Upper lobe of left lung (tissue), 6 donors: ENCODE data around the gene OLIG2. TPM values are rescaled to one million over a fixed set of nuclear protein-coding genes. Genes with fewer than 3 reads are reported as not detected.

Experiments
- ATAC-seq, 2 donors: fragments of 200-7000 bp; cut with Tn5 transposase; one replicate each; pipeline ENCODE4 v1.9.1; 2022; ENCODE audit warnings: mild to moderate bottlenecking in 2 of 2, moderate library complexity in 2 of 2; ENCODE audit not compliant: low FRiP score in 2 of 2
- DNase-seq, 2 donors: peaks; one replicate each; pipeline ENCODE4 v3.0.0-alpha.2; 2019 to 2020
- H3K27ac ChIP-seq, 4 donors: fragments of 200-600 bp; sonication (generic); one replicate each; pipeline ENCODE4 v1.5.1; 2016 to 2019
- H3K27me3 ChIP-seq, 4 donors: fragments of 200-600 bp; sonication (generic); one replicate each; pipeline ENCODE4 v1.5.1; 2017 to 2019
- H3K36me3 ChIP-seq, 4 donors: fragments of 200-600 bp; sonication (generic); one replicate each; pipeline ENCODE4 v1.5.1; 2016 to 2019
- H3K4me1 ChIP-seq, 4 donors: fragments of 200-600 bp; sonication (generic); one replicate each; pipeline ENCODE4 v1.5.1; 2018 to 2019
- H3K4me3 ChIP-seq, 4 donors: fragments of 200-600 bp; sonication (generic); one replicate each; pipeline ENCODE4 v1.5.1; 2017 to 2019; ENCODE audit warnings: mild to moderate bottlenecking in 2 of 4, moderate library complexity in 1 of 4
- H3K9me3 ChIP-seq, 4 donors: fragments of 200-600 bp; sonication (generic); one replicate each; pipeline ENCODE4 v1.5.1; 2018 to 2019
- CTCF ChIP-seq, 6 experiments: fragments of 450-650 bp in 4 of 6; fragments of 200-600 bp in 2 of 6; sonication (generic) in 2 of 6; IDR thresholded peaks; one replicate each; pipeline ENCODE4 v1.5.1; 2016 to 2019; ENCODE audit warnings: antibody characterized with exemption in 6 of 6
- EP300 ChIP-seq, 4 donors: sonication (generic); formaldehyde crosslinking; IDR thresholded peaks; one replicate each; pipeline ENCODE4 v1.5.1; 2017; ENCODE audit warnings: antibody characterized with exemption in 4 of 4, control low read depth in 2 of 4
- POLR2A ChIP-seq, 4 donors: fragments of 450-650 bp; IDR thresholded peaks; one replicate each; pipeline ENCODE4 v1.5.1; 2016 to 2017; ENCODE audit warnings: antibody characterized with exemption in 4 of 4, mild to moderate bottlenecking in 2 of 4
- POLR2AphosphoS5 ChIP-seq, 2 donors: sonication (generic); formaldehyde crosslinking; IDR thresholded peaks; one replicate each; pipeline ENCODE4 v1.5.1; 2017; ENCODE audit warnings: antibody characterized with exemption in 2 of 2
- WGBS, 2 donors: methylation state at CpG; one replicate each; pipeline ENCODE4 v1.1.5; 2017 to 2018; 5-methylcytosine and 5-hydroxymethylcytosine counted together
- total RNA-seq, 6 donors: library from RNA; depleted of rRNA in 4 of 6; stranded (reverse); fragments of >200 nt in 4 of 6; gene quantifications; one replicate each; pipeline versions ENCODE4 v1.1.0 to v1.2.1, GENCODE V29; 2016 to 2021
- donor health status: DM: no; HTN: no; CAD: no; lungs with moderate emphysema.
- donor health status: DM: no; HTN: yes; CAD: no; lungs with severe emphysema.

OLIG2 gene
- total RNA-seq, 6 donors from 2014 or later = not detected

GRCh38 chr21:33069645-33069993 is 43.9 kb downstream of the OLIG2 start:
- no peaks in the 10 kb centered on the region for H3K36me3 ChIP-seq
- peak overlapping the region in 1 of 4 donors; percentile 68 for H3K27ac ChIP-seq
- H3K9me3 ChIP-seq = peaks cover 0 to 9% (median 5%) of the 10 kb centered on the region in 4 donors
- DNase-seq (no peak), ATAC-seq (no peak)
- H3K4me3 ChIP-seq = peak overlapping the region in 3 of 4 donors; percentile 44 to 54 (median 44)
- TF ChIP-seq POLR2AphosphoS5 (IDR thresholded peaks at IDR 0.05) = no peak
- 5 to 7% methylated on average over 11 of the region's 11 CpGs for WGBS, 2 donors
- peaks cover 22 to 31% (median 24%) of the 10 kb centered on the region in 4 donors for H3K4me1 ChIP-seq
- peaks cover 0 to 27% (median 12%) of the 10 kb centered on the region in 4 donors for H3K27me3 ChIP-seq

GRCh38 chr21:33069994-33070743 is 44.4 kb downstream of the OLIG2 start, which contains the start of gene OLIG1:
TSS of gene OLIG1 (plus strand) at chr21:33070141. CDS start at chr21:33070247, 106 bp downstream.
- peaks cover 0 to 27% (median 12%) of the 10 kb centered on the region in 4 donors for H3K27me3 ChIP-seq
- peak within 1 kb of the TSS; percentile 7 to 54 (median 44) for H3K4me3 ChIP-seq
- ATAC-seq (peak; percentile 23 to 75), DNase-seq (peak; percentile 69 to 93)
- H3K4me1 ChIP-seq = peaks cover 22 to 28% (median 24%) of the 10 kb centered on the region in 4 donors
- WGBS, 2 donors = 1% methylated on average over 26 to 35 of the region's 82 CpGs
- TF ChIP-seq EP300 (IDR thresholded peaks at IDR 0.05) (no peak), CTCF (IDR thresholded peaks at IDR 0.05) (no peak), POLR2AphosphoS5 (IDR thresholded peaks at IDR 0.05) (no peak)
- H3K36me3 ChIP-seq = no peaks in the 10 kb centered on the region
- peaks cover 0 to 9% (median 5%) of the 10 kb centered on the region in 4 donors for H3K9me3 ChIP-seq
- H3K27ac ChIP-seq = peak within 1 kb of the TSS in 1 of 4 donors; percentile 68

- 0% methylated on average over 2 of the region's 44 CpGs; no CpG with 5 or more reads in 1 of the 2 donors for WGBS, 2 donors
- H3K4me3 ChIP-seq = peak overlapping the region in 3 of 4 donors; percentile 44 to 54 (median 44)
- H3K36me3 ChIP-seq = no peaks in the 10 kb centered on the region
- no peak for DNase-seq
- peaks cover 0 to 9% (median 5%) of the 10 kb centered on the region in 4 donors for H3K9me3 ChIP-seq
- H3K27ac ChIP-seq = peak overlapping the region in 1 of 4 donors; percentile 68
- no peak for ATAC-seq
- TF ChIP-seq CTCF (IDR thresholded peaks at IDR 0.05) = no peak
- no peak for TF ChIP-seq POLR2A (IDR thresholded peaks at IDR 0.05)
- no peak for TF ChIP-seq POLR2AphosphoS5 (IDR thresholded peaks at IDR 0.05)
- TF ChIP-seq EP300 (IDR thresholded peaks at IDR 0.05) = no peak
- peaks cover 0 to 27% (median 12%) of the 10 kb centered on the region in 4 donors for H3K27me3 ChIP-seq
- peaks cover 22 to 28% (median 24%) of the 10 kb centered on the region in 4 donors for H3K4me1 ChIP-seq
Observed at GRCh38 chr21:33070744-33070997, 44.9 kb downstream of the OLIG2 start.

DNA sequence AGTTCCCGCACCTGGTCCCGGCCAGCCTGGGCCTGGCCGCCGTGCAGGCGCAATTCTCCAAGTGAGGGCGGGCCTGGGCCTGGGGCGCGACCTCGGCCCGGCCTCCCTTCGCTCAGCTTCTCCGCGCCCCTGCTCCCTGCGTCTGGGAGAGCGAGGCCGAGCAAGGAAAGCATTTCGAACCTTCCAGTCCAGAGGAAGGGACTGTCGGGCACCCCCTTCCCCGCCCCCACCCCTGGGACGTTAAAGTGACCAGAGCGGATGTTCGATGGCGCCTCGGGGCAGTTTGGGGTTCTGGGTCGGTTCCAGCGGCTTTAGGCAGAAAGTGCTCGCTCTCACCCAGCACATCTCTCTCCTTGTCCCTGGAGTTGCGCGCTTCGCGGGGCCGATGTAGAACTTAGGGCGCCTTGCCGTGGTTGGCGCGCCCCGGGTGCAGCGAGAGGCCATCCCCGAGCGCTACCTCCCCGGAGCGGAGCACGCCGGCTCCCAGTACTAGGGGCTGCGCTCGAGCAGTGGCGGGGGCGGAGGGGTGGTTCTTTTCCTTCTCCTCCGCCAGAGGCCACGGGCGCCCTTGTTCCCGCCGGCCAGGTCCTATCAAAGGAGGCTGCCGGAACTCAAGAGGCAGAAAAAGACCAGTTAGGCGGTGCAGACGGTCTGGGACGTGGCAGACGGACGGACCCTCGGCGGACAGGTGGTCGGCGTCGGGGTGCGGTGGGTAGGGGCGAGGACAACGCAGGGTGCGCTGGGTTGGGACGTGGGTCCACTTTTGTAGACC is 45.4 kb downstream of the OLIG2 start:
- H3K36me3 ChIP-seq = no peaks in the 10 kb centered on the region
- H3K9me3 ChIP-seq = peaks cover 0 to 9% (median 5%) of the 10 kb centered on the region in 4 donors
- WGBS, 2 donors = 2% methylated on average over 63 of the region's 69 CpGs; no CpG with 5 or more reads in 1 of the 2 donors
- TF ChIP-seq POLR2AphosphoS5 (IDR thresholded peaks at IDR 0.05) = no peak
- TF ChIP-seq CTCF (IDR thresholded peaks at IDR 0.05) = no peak
- TF ChIP-seq POLR2A (IDR thresholded peaks at IDR 0.05) = no peak
- TF ChIP-seq EP300 (IDR thresholded peaks at IDR 0.05) = no peak
- H3K27me3 ChIP-seq = peaks cover 0 to 27% (median 12%) of the 10 kb centered on the region in 4 donors
- H3K27ac ChIP-seq = no peak overlapping the region
- peak overlapping the region in 3 of 4 donors; percentile 44 to 54 (median 44) for H3K4me3 ChIP-seq
- peak in 1 of 2 donors; percentile 15 for ATAC-seq
- H3K4me1 ChIP-seq = peaks cover 22 to 28% (median 24%) of the 10 kb centered on the region in 4 donors
- DNase-seq = peak in 1 of 2 donors; percentile 85

GRCh38 chr21:33071770-33072306 is 46.1 kb downstream of the OLIG2 start:
- peaks cover 0 to 27% (median 12%) of the 10 kb centered on the region in 4 donors for H3K27me3 ChIP-seq
- DNase-seq (peak; percentile 26 to 84), ATAC-seq (peak in 1 of 2 donors; percentile 34)
- no peaks in the 10 kb centered on the region for H3K36me3 ChIP-seq
- TF ChIP-seq POLR2A (IDR thresholded peaks at IDR 0.05) (no peak), EP300 (IDR thresholded peaks at IDR 0.05) (no peak), CTCF (IDR thresholded peaks at IDR 0.05) (no peak), POLR2AphosphoS5 (IDR thresholded peaks at IDR 0.05) (no peak)
- H3K9me3 ChIP-seq = peaks cover 0 to 9% (median 5%) of the 10 kb centered on the region in 4 donors
- peak overlapping the region; percentile 5 to 54 (median 44) for H3K4me3 ChIP-seq
- peaks cover 22 to 28% (median 24%) of the 10 kb centered on the region in 4 donors for H3K4me1 ChIP-seq
- 4 to 6% methylated on average over 37 to 38 of the region's 38 CpGs for WGBS, 2 donors
- no peak overlapping the region for H3K27ac ChIP-seq
